NCI-H345 (cell line): Measurements from ENCODE around the gene RAB9B.

Experiments used
- DNase-seq: peaks from one replicate; lab custom pipeline; 2025; lab: John Stamatoyannopoulos, UW

Gene RAB9B

GRCh38 chrX:103811858-103812257 is 20.2 kb downstream of the RAB9B start:
- no peak for DNase-seq

- DNase-seq: no peak
Observed at GRCh38 chrX:103806862-103807474, 25.1 kb downstream of the RAB9B start.

GRCh38 chrX:103805860-103806259 is 26.2 kb downstream of the RAB9B start:
- no peak for DNase-seq

GRCh38 chrX:103800318-103800717 is 31.7 kb downstream of the RAB9B start:
- DNase-seq: no peak

GRCh38 chrX:103797691-103798090 is 34.4 kb downstream of the RAB9B start:
- no peak for DNase-seq

- DNase-seq: no peak
Observed at GRCh38 chrX:103794119-103794518, 37.9 kb downstream of the RAB9B start.

GRCh38 chrX:103793545-103793940 is 38.5 kb downstream of the RAB9B start:
- DNase-seq: no peak

- no peak for DNase-seq
Observed at GRCh38 chrX:103792916-103793544, 39.0 kb downstream of the RAB9B start.

GRCh38 chrX:103791826-103792485 is 40.1 kb downstream of the RAB9B start:
- DNase-seq: no peak

GRCh38 chrX:103791228-103791627 is 40.8 kb downstream of the RAB9B start:
- DNase-seq: no peak

GRCh38 chrX:103789004-103789403 is 43.1 kb downstream of the RAB9B start:
- no peak for DNase-seq

- no peak for DNase-seq
Observed at GRCh38 chrX:103783971-103784370, 48.1 kb downstream of the RAB9B start.

GRCh38 chrX:103783196-103783595 is 48.9 kb downstream of the RAB9B start:
- no peak for DNase-seq

- DNase-seq: no peak
Observed at GRCh38 chrX:103782640-103783039, 49.4 kb downstream of the RAB9B start.

- DNase-seq: no peak
Observed at GRCh38 chrX:103781706-103782105, 50.4 kb downstream of the RAB9B start.

GRCh38 chrX:103781062-103781402 is 51.0 kb downstream of the RAB9B start:
- no peak for DNase-seq

GRCh38 chrX:103780336-103781061 is 51.6 kb downstream of the RAB9B start:
- no peak for DNase-seq

- DNase-seq: peak; percentile 44
Observed at GRCh38 chrX:103779141-103779789, 52.8 kb downstream of the RAB9B start.

- no peak for DNase-seq
Observed at GRCh38 chrX:103776546-103776945, 55.5 kb downstream of the RAB9B start, which contains the start of gene PLP1. PLP1 (plus strand) TSS chrX:103776840; CDS start chrX:103776996, 156 bp downstream.

- peak; percentile 40 for DNase-seq
Observed at GRCh38 chrX:103774070-103774642, 57.9 kb downstream of the RAB9B start.

GRCh38 chrX:103773445-103773844 is 58.6 kb downstream of the RAB9B start:
- DNase-seq: no peak
